Measurements from ENCODE around the gene SMIM29.
"Not testable (repeated sequence)": the region's sequence is repeated elsewhere in the genome, so short reads cannot be mapped to it uniquely, and the experiment has no call there.

Gene SMIM29

DNA sequence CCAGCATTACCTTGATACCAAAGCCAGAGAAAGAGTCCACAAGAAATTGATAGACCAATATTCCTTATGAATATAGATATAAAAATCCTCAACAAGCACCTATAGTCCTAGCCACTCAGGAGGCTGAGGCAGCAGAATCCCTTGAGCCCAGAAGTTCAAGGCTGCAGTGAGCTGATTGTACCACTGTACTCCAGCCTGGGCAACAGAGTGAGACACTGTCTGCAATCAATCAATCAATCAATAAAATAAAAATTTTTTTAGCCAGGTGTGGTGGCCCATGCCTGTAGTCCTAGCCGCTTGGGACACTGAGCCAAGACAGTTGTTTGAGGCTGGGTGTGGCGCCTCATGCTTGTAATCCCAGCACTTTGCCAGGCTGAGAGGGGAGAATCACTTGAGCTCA lies 18.9 kb upstream of the SMIM29 start:
- no peak for DNase-seq

GRCh38 chr6:34263484-34263883 lies 14.7 kb upstream of the SMIM29 start:
- DNase-seq: not testable (repeated sequence)

GRCh38 chr6:34260576-34261267 lies 11.9 kb upstream of the SMIM29 start:
- DNase-seq: no peak

GRCh38 chr6:34259529-34260069 lies 10.8 kb upstream of the SMIM29 start:
- no peak for DNase-seq

DNA sequence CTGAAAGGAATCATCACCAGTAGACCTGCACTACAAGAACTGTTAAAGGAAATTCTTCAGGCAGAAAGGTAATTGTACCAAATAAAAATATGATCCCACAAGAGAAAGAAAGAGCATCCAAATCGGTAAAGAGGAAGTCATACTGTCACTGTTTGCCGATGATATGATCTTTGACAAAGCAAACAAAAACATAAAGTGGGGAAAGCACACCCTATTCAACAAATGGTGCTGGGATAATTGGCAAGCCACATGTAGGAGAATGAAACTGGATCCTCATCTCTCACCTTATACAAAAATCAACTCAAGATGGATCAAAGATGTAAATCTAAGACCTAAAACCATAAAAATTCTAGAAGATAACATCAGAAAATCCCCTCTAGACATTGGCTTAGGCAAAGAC lies 3.6 kb upstream of the SMIM29 start:
- DNase-seq: not testable (repeated sequence)

GRCh38 chr6:34249469-34250261 lies 859 bp upstream of the SMIM29 start:
- no peak for DNase-seq

- peak; percentile 46 for DNase-seq
Observed at GRCh38 chr6:34248198-34248726, 544 bp downstream of the SMIM29 start.

GRCh38 chr6:34247481-34248197 lies 1.2 kb downstream of the SMIM29 start:
- no peak for DNase-seq

DNA sequence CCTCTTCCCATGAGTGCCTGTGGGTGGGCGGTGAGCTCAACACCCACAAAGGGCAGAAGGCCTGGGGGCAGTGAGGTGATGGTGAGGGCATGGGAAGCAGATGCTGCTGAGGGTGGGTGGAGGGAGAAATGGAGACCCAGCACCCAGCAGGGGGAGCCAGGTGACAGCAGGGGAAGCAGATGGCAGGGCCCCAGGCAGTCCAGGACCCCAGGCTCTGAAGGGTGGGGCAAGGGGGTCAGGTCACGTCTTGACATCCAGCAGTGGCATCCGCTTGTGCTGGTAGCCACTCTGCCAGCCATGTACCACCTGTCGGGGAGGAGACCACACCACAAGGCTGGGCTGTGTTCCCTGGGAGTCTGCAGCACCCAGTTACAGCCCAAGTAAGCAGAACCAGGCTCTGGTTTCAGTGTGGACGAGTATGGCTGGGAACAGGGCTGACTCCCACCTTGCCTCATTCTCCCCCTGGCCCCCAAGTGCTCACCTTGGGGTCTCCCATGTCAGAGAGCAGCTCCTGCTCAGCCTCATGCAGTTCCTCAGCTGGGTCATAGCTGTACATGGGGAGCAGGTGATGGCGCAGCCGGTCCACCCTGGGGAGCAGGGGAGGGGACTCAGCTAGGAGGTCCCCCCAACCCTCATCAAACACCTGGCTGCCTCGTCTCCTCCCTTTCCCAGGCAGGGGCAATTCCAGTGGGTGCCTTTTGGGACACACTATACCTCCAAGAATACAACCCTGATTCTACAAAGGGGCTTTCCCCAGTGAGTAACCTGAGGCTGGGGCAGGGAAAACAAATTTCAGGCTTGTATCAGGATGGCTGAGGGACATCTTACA lies 2.0 kb downstream of the SMIM29 start:
- DNase-seq: peak; percentile 64

DNA sequence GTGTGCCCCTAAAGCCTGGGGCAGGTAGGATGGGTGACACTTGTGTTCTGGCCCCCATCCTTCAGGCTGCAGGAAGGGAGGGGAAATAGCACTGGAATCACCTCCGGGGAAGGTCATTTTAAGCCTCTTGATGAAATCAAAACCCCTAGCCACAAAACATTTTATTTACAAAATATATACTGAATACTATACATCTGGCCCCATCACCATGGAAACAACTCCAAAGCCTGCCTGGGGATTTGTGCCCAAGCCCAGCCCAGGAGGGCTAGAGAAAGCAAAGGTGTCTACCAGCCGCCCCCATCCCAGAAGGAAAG lies 2.6 kb downstream of the SMIM29 start:
- DNase-seq: no peak

- not testable (repeated sequence) for DNase-seq
Observed at GRCh38 chr6:34245761-34246140, 3.1 kb downstream of the SMIM29 start.

GRCh38 chr6:34245032-34245760 lies 3.6 kb downstream of the SMIM29 start:
- DNase-seq: not testable (repeated sequence)

DNA sequence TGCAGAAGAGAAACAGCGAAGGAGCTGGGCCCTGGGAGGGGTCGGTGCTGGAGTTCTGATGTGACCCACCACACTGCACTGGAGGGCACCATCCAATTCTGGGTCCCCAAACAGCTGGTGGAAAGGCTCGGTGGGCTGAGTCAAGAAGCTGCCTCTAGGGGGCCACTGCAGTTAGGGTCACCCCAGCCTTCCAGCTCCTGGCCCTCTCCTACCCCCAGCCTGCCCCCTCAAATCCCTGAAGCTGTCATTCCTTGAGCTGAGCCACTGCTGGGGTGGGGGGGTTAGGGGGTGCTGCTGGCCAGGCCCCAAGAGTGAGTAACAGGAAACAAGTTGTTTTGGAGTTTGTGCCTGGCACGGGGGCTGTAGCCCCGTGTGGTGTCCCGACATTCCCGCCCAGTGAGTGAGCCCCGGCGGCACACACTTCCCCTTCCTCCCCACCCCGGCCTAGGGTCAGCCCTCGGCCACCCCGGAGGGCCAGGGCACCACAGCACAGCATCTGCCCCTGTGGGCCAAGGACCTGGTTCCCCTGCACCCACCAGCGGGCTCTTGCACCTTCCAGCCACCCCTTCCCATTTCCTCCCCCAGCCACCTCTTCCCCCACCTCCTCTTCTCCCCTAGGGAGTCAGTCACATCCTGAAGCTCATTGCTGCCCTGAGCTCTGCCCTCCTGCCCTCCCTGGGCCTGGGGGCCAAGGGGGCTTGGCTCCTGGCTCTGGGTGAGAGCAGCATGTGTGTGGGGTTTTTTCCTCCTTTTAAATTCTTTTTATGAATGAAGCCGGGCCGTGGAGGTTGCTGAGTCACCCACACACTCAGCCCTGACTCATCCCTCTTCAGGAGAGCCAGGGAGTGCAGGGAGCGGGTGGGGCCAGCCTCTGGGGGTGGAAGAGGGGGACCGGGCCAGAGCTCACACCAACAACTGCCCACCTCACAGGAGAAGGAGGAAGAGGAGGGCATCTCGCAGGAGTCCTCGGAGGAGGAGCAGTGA lies 4.6 kb downstream of the SMIM29 start:
- peak; percentile 80 for DNase-seq

- no peak for DNase-seq
Observed at GRCh38 chr6:34243131-34243771, 5.6 kb downstream of the SMIM29 start.

DNA sequence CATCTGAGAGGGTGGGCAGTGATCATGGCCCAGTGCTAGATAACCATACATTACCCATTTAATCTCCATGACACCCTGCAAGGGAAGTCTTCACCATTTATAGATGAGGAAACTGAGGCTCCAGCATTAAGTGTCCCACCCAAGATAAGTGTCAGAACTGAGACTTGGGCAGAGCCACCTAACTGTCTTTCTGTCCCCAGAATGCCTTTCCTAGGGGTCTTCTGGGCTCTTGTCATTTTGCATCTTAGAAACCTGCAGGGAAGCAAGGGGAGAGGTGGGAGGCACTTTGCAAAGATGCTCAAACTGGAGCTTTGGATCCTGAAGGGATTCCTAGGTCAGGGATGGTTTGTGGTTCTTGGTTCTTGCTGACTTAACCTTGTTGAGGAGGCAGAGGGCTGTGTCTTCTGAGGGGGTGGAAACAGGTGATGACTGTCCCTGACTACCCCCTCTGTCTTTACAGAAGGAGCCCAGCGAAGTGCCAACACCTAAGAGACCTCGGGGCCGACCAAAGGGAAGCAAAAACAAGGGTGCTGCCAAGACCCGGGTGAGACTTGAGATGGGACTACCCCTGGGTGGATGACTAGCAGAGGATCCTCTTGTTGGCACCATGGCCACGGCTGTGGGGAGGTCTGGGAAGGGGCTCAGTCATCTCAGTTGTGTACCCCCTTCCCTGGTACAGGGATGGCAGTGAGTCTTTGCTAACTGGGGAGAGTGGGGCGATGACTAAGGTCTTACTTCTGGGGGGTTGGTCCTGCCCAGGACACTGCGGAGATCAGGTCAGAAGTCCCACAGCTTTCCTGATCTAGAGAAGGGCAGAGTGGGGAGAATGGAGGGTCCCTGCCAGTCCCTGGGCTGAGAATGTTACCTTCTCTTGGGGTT lies 6.3 kb downstream of the SMIM29 start:
- no peak for DNase-seq

GRCh38 chr6:34241351-34242215 lies 7.2 kb downstream of the SMIM29 start:
- no peak for DNase-seq

DNA sequence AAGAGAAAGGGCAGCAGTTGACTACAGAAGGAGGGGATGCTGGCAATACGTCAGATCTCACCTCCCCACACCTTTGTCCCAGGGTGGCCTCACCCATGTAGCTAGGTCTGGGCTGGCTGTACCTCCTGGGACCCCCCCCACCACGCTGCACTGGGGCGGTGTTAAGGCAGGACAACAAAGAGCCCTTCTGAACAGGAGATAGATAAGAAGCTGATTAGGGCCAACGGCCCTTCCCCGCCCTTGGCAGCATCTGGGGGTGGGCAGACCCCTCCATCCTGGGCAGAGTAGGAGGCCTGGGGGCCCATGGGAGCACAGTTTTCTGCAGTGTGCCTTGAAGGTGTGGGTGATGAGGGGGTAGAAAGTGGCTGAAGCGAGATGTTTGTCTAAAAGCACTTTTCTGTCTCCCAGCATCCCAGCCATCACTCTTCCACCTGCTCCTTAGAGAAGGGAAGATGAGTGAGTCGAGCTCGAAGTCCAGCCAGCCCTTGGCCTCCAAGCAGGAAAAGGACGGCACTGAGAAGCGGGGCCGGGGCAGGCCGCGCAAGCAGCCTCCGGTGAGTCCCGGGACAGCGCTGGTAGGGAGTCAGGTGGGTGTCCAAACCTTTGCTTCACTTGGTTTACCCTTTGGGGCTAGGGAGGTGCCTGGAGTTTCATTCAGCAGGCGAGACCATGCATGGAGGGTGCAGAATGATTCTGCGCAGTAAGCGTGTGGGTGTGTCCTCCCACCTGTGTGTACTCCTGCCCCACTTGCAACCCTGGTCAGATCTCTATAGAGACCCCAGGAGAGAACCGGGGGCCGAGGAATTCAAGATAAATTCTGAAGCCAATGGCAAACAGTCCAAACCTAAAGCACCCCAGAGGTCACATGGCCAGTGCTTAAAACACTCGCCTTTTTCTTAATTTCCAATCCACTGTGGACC lies 8.2 kb downstream of the SMIM29 start:
- DNase-seq: no peak
